ENCODE data around the gene APOC3.

APOC3 gene

GRCh38 chr11:116788975-116789374, 40.7 kb upstream of the APOC3 start:
- H3K4me3 ChIP-seq (ENCODE audit: low read length) = no peak overlapping the region
- TF ChIP-seq CTCF (conservative IDR thresholded peaks at IDR 0.05; ENCODE audit: low read length) = no peak
- no peak for DNase-seq (ENCODE audit: low read depth)

DNA sequence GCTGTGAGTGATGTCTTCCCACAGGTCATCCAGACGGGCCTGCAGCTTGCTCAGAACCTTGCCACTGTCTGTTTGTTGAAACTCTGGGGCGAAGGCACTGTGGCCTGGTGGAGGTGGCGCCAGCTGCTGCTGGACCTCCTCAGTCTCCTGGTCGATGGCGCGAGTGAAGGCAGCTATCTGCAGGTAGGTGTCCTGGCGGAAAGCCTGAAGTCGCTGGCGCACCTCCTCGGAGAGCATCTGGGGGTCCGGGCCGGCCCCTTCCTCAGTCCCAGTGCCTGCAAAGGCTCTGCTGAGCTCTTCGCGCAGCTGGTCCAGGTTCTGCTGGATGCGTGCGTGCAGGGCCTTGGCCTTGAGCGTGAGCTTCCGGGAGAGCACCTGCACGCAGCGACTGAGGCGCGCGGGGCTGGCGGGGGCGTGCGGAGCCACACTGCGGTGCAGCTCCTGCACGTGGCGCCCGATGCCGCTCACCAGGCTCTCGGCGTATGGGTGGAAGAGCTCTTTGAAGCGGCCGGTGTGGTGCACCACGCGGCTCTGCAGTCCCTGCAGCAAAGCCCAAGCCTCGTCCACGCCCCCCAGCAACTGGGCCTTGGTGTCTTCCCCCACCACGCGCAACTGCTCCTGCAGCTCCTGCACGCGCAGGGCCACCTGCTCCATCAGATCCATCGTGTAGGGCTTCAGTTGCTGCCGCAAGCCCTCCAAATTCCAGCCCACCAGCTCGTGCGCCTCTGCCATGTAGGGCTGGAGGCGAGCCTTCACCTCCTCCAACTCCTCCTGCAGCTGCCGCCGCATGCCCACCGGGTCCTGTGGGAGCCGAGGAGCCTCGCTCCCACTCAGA, 39.3 kb upstream of the APOC3 start:
- H3K4me3 ChIP-seq (ENCODE audit: low read length) = no peak overlapping the region
- no peak for TF ChIP-seq CTCF (conservative IDR thresholded peaks at IDR 0.05; ENCODE audit: low read length)
- no peak for DNase-seq (ENCODE audit: low read depth)

DNA sequence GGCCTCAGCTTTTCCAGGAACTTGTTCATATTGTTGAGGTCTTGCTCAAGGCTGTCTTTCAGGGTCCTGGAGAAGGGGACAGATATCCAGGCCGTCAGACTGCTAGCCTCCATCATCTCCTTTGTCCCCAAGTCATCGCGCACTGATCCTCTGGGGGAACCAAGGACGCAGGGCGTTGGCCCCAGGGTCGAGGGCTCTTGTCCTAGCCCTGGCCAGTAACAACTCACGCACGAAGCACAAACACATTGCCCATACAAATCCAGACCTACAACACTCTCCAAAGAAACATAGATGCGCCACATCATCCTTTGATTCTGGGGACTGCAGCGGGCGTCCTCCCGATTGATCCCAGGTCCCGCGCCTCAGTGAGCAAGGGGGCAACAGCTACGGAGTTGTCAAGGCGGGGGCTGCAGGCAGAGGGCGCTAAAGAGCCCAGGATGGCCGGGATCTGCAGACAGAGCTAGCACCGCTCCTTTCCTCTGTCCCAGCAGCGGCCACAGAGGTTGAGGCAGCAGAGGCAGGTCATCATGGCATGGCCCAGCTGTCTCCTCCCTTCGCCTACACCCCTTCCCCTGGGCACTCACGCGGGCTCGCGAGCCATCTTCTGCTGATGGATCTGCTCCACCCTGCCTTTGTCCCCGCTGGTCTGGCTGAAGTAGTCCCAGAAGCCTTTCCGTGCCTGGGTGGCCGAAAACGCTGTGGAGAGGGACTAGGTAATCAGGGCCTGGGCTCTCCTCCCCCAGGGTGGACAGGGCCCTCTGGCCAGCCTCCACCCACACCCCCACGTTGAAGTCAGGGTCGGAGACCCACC, 38.5 kb upstream of the APOC3 start:
- TF ChIP-seq CTCF (conservative IDR thresholded peaks at IDR 0.05; ENCODE audit: low read length) = peak; percentile 93
- peak; percentile 59 for DNase-seq (ENCODE audit: low read depth)
- no peak overlapping the region for H3K4me3 ChIP-seq (ENCODE audit: low read length)

GRCh38 chr11:116791813-116792143, 37.9 kb upstream of the APOC3 start, which contains the start of gene APOA5:
TSS of gene APOA5 (minus strand) at chr11:116791879. CDS start at chr11:116791860, 19 bp downstream.
- no peak for DNase-seq (ENCODE audit: low read depth)
- TF ChIP-seq CTCF (conservative IDR thresholded peaks at IDR 0.05; ENCODE audit: low read length) = no peak
- H3K4me3 ChIP-seq (ENCODE audit: low read length) = no peak within 1 kb of the TSS

DNA sequence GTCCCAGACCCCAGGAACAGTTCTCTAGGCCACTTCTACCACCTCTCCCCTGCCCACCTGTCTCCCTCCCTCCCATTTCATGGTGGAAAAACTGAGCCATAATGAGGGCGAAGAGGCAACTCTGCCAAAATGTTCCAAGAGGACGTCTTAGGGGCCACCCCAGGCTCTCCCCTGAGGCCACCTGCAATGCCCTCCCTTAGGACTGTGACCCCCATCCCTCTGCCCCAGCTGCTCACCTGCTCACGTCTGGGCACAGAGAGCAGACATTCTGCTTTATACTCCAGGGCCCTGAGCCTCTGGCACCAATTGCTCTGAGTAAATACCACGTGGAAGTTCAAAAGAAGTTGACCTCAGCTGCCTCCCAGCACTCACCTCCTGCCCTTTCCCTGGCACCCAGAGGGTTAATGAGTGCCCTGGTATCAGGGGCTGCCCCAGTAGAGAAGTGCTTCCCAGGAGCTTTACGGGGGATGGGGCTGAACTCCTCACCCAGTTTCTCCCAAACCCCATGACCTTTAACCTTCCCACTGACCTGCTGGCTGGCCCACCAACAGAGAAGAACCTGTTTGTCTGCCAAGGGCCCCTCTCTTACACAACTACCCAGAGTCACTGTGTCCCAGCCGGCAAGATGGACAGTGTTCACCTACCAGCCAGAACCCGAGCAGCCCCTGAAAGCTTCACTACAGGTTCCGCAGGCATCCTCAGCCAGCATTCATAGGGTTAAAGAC, 37.4 kb upstream of the APOC3 start:
- TF ChIP-seq CTCF (conservative IDR thresholded peaks at IDR 0.05; ENCODE audit: low read length) = no peak
- H3K4me3 ChIP-seq (ENCODE audit: low read length) = no peak overlapping the region
- no peak for DNase-seq (ENCODE audit: low read depth)

GRCh38 chr11:116792869-116793771, 36.6 kb upstream of the APOC3 start:
- H3K4me3 ChIP-seq (ENCODE audit: low read length) = no peak overlapping the region
- no peak for TF ChIP-seq CTCF (conservative IDR thresholded peaks at IDR 0.05; ENCODE audit: low read length)
- DNase-seq (ENCODE audit: low read depth) = peak; percentile 77
